HepG2 (cell line): ENCODE results near the gene GABBR2. TPM values are rescaled to one million over a fixed set of nuclear protein-coding genes. Genes with fewer than 3 reads are reported as not detected.
A peak's percentile ranks its signal among the peaks of the same experiment; 100 is the strongest.

Experiments used
- ATAC-seq: fragments of 200-7000 bp; cut with Tn5 transposase; 3 replicates; pipeline ENCODE4 v1.9.1; 2020; ENCODE audit warnings: mild to moderate bottlenecking, moderate library complexity
- BruUV-seq: library from RNA; stranded (reverse); fragments of 400-500 nt; replicated peaks from 2 replicates; lab custom pipeline; 2021; lab: Mats Ljungman, UMichigan
- CTCF ChIA-PET: fragments of 300-600 bp; formaldehyde crosslinking; extraction: SDS; loops from one replicate; lab custom pipeline; 2021; ENCODE audit warnings: low total read pairs, inconsistent platforms, low intra/inter-chr PET ratio; lab: Yijun Ruan, JAX
- POLR2A ChIA-PET: fragments of 350-600 bp; sonication (Branson Sonifier 250); formaldehyde crosslinking; loops from one replicate; lab custom pipeline; 2020; ENCODE audit warnings: antibody characterized with exemption, inconsistent platforms; lab: Yijun Ruan, JAX
- DNase-seq: peaks from one replicate; pipeline ENCODE4 v3.0.0-alpha.2; 2015; ENCODE audit warnings: low spot score
- FAIRE-seq: peaks from 3 replicates; lab custom pipeline; 2011; peaks lifted over from hg19 to GRCh38; lab: Jason Lieb, UNC
- H2AFZ ChIP-seq: one replicate; pipeline ENCODE4 v1.6.1; 2011; ENCODE audit warnings: low read length, inconsistent platforms
- H3K27ac ChIP-seq: fragments of 300-600 bp; 3 replicates; pipeline ENCODE4 v1.8.0; 2011; ENCODE audit warnings: mixed run types, mild to moderate bottlenecking, mixed read lengths, low read length, inconsistent platforms; ENCODE audit not compliant: insufficient read depth; ENCODE audit errors: extremely low read length
- H3K27me3 ChIP-seq, 2 experiments: fragments of 200-600 bp in 1 of 2; 2 replicates in 1 of 2; 3 replicates in 1 of 2; pipeline versions ENCODE4 v1.6.0 to v1.8.0; 2011; ENCODE audit warnings: low read length in 2 of 2, mild to moderate bottlenecking in 2 of 2, moderate library complexity in 2 of 2, inconsistent platforms in 1 of 2; ENCODE audit not compliant: insufficient read depth in 2 of 2, control insufficient read depth in 1 of 2
- H3K36me3 ChIP-seq, 2 experiments: fragments of 200-600 bp in 1 of 2; replicated peaks in 1 of 2; 2 replicates in 1 of 2; 3 replicates in 1 of 2; pipeline versions ENCODE4 v1.5.1 to v1.8.0; 2011; ENCODE audit warnings: low read length in 2 of 2, inconsistent platforms in 1 of 2; ENCODE audit not compliant: insufficient read depth in 2 of 2, control insufficient read depth in 1 of 2
- H3K4me1 ChIP-seq: 2 replicates; pipeline ENCODE4 v1.5.1; 2012; ENCODE audit warnings: low read length, inconsistent platforms; ENCODE audit not compliant: insufficient read depth
- H3K4me2 ChIP-seq: 2 replicates; pipeline ENCODE4 v1.6.0; 2011; ENCODE audit warnings: low read depth, low read length, inconsistent platforms
- H3K4me3 ChIP-seq, 3 experiments: fragments of 200-600 bp in 1 of 3; sonication (generic), shearing (Covaris generic) in 1 of 3; replicated peaks in 1 of 3; 2 replicates each; pipeline ENCODE4 v1.5.1; 2011 to 2016; ENCODE audit warnings: low read length in 3 of 3, inconsistent platforms in 2 of 3, low read depth in 2 of 3, mild to moderate bottlenecking in 2 of 3, control low read depth in 1 of 3, mixed read lengths in 1 of 3; ENCODE audit not compliant: insufficient read depth in 1 of 3
- H3K79me2 ChIP-seq: one replicate; pipeline ENCODE4 v1.6.1; 2011; ENCODE audit warnings: low read length, inconsistent platforms; ENCODE audit not compliant: insufficient read depth
- H3K9ac ChIP-seq: 2 replicates; pipeline ENCODE4 v1.6.0; 2011; ENCODE audit warnings: mild to moderate bottlenecking, low read depth, low read length, inconsistent platforms; ENCODE audit not compliant: insufficient read depth
- H3K9me3 ChIP-seq: 2 replicates; pipeline ENCODE4 v1.5.1; 2012; ENCODE audit warnings: mild to moderate bottlenecking, low read length
- H4K20me1 ChIP-seq: 2 replicates; pipeline ENCODE4 v1.6.0; 2011; ENCODE audit warnings: inconsistent platforms, mild to moderate bottlenecking, low read length, moderate library complexity; ENCODE audit not compliant: insufficient read depth
- ATF7 ChIP-seq, 2 experiments: fragments of 450-650 bp in 1 of 2; sonication (generic) in 1 of 2; formaldehyde crosslinking in 1 of 2; IDR thresholded peaks; 2 replicates each; pipeline versions ENCODE4 v1.4.0 to v1.6.1; 2016 to 2020; ENCODE audit warnings: antibody characterized with exemption in 1 of 2, mild to moderate bottlenecking in 1 of 2, missing genetic modification reagents in 1 of 2
- CBX2 ChIP-seq, 2 experiments: fragments of 200-600 bp in 1 of 2; sonication (generic); formaldehyde crosslinking in 1 of 2; IDR thresholded peaks; 2 replicates each; pipeline versions ENCODE4 v1.7.0 to v1.8.1; 2018 to 2022; ENCODE audit warnings: low read depth in 2 of 2, low read length in 1 of 2, mild to moderate bottlenecking in 1 of 2, missing genetic modification reagents in 1 of 2
- CHD4 ChIP-seq: fragments of 200-600 bp; sonication (generic); IDR thresholded peaks from 2 replicates; pipeline ENCODE4 v1.7.0; 2017; ENCODE audit warnings: mild to moderate bottlenecking, low read length, borderline replicate concordance
- KDM2A ChIP-seq: sonication (generic); formaldehyde crosslinking; IDR thresholded peaks from 2 replicates; pipeline ENCODE4 v1.4.0; 2020; ENCODE audit warnings: low read depth, missing genetic modification reagents, borderline replicate concordance
- MATR3 ChIP-seq: sonication (generic); formaldehyde crosslinking; IDR thresholded peaks from 2 replicates; pipeline ENCODE4 v1.4.0; 2020; ENCODE audit warnings: missing genetic modification reagents
- PRPF4 ChIP-seq: fragments of 200-400 bp; formaldehyde crosslinking; IDR thresholded peaks from 2 replicates; pipeline ENCODE4 v1.6.1; 2016; ENCODE audit warnings: low read length, low read depth; ENCODE audit not compliant: poor library complexity, severe bottlenecking
- RARG ChIP-seq: sonication (generic); formaldehyde crosslinking; IDR thresholded peaks from 2 replicates; pipeline ENCODE4 v1.4.0; 2020; ENCODE audit warnings: low read depth, mild to moderate bottlenecking, missing genetic modification reagents
- YEATS4 ChIP-seq: sonication (generic); formaldehyde crosslinking; IDR thresholded peaks from 2 replicates; pipeline ENCODE4 v1.4.0; 2020; ENCODE audit warnings: missing genetic modification reagents, borderline replicate concordance
- ZNF101 ChIP-seq: sonication (generic); formaldehyde crosslinking; IDR thresholded peaks from 2 replicates; pipeline ENCODE4 v1.4.0; 2020; ENCODE audit warnings: mild to moderate bottlenecking, low read depth, missing genetic modification reagents, borderline replicate concordance
- ZNF737 ChIP-seq: sonication (generic); formaldehyde crosslinking; IDR thresholded peaks from 2 replicates; pipeline ENCODE4 v1.5.0; 2020; ENCODE audit warnings: missing genetic modification reagents, mild to moderate bottlenecking, borderline replicate concordance
- ZZZ3 ChIP-seq: sonication (generic); formaldehyde crosslinking; IDR thresholded peaks from 2 replicates; pipeline ENCODE4 v1.4.0; 2020; ENCODE audit warnings: missing genetic modification reagents, mild to moderate bottlenecking, borderline replicate concordance
- WGBS: methylation state at CpG from one replicate; pipeline ENCODE4 v1.1.6; 2017; ENCODE audit warnings: low lambda C conversion rate; 5-methylcytosine and 5-hydroxymethylcytosine counted together
- in situ Hi-C: cut with HindIII; loops from 2 replicates; pipeline ENCODE4 v1.10.0; 2017; ENCODE audit warnings: low pct_unique_long_range_greater_than_20kb; ENCODE audit not compliant: extremely low pct_ligation_motif_present
- intact Hi-C: fragments of 100-400 bp; cut with micrococcal nuclease; formaldehyde crosslinking; loops from one replicate; pipeline ENCODE4 v1.10.0; 2022; ENCODE audit not compliant: unreplicated experiment
- polyA plus RNA-seq, 8 experiments: library from polyadenylated mRNA; depleted of rRNA in 3 of 8; stranded (reverse) in 7 of 8; unstranded in 1 of 8; fragments of >200 nt; fragmentation: Illumina TruSeq in 4 of 8; extraction: Trizol in 4 of 8; gene quantifications; 2 replicates each; pipeline versions ENCODE4 v1.2.1 to v1.2.3, GENCODE V29; 2011 to 2016; ENCODE audit warnings: low read depth in 4 of 8, missing spikeins in 1 of 8, mixed read lengths in 1 of 8; ENCODE audit not compliant: insufficient read depth in 1 of 8
- total RNA-seq, 5 experiments: library from RNA; depleted of rRNA; stranded (reverse); fragments of >200 nt; fragmentation: Illumina TruSeq; extraction: Trizol; gene quantifications; 2 replicates each; pipeline ENCODE4 v1.2.3, GENCODE V29; 2016; ENCODE audit warnings: low read depth in 1 of 5
- TF ChIP-seq, protein P1 (sequence below): sonication (generic); formaldehyde crosslinking; IDR thresholded peaks from 2 replicates; pipeline ENCODE4 v1.9.0; 2021; ENCODE audit warnings: missing genetic modification reagents, borderline replicate concordance

Gene GABBR2
- total and polyA plus RNA-seq, 2 of the 13 experiments (the other 11 are each of a cell fraction or from before 2014, with no cell fraction given), result 0.02 TPM; not detected in 1

- TF ChIP-seq ZNF101 (CRISPR knock-in tag), result no peak
- no peak for TF ChIP-seq MATR3 (CRISPR knock-in tag)
- TF ChIP-seq CBX2 (IDR thresholded peaks at IDR 0.05; ENCODE audit: low read depth, low read length), result no peak
- TF ChIP-seq CBX2 (CRISPR knock-in tag; IDR thresholded peaks at IDR 0.05; ENCODE audit: low read depth), result no peak
These were observed 278.0 kb downstream of the GABBR2 start (continued) for GRCh38 chr9:98430535-98431292.

- BruUV-seq, result no TSS peak
- FAIRE-seq, result no peak
- Histone ChIP-seq H3K79me2 (no peaks in the 10 kb centered on the region), H3K4me3 (no peak overlapping the region), H3K27me3 (no peaks in the 10 kb centered on the region; a peak in 1 of 5 replicates), H3K27ac (no peak overlapping the region), H3K36me3 (no peaks in the 10 kb centered on the region), H3K9ac (no peak overlapping the region), H3K9me3 (no peaks in the 10 kb centered on the region), H4K20me1 (no peaks in the 10 kb centered on the region), H2AFZ (no peak overlapping the region), H3K4me2 (no peak overlapping the region), H3K4me1 (no peaks in the 10 kb centered on the region)
- intact Hi-C loops (no loop called here), in situ Hi-C loops (no loop called here)
- ChIA-PET CTCF (no interaction called here), POLR2A (no interaction called here)
- WGBS, result 0% methylated on average over 1 of the region's 1 CpG
- no peak for ATAC-seq
- no peak for DNase-seq
- TF ChIP-seq RARG (CRISPR knock-in tag), result no peak
- TF ChIP-seq ZNF737 (CRISPR knock-in tag), result no peak
- no peak for TF ChIP-seq ZZZ3 (CRISPR knock-in tag)
- TF ChIP-seq, protein P1, sequence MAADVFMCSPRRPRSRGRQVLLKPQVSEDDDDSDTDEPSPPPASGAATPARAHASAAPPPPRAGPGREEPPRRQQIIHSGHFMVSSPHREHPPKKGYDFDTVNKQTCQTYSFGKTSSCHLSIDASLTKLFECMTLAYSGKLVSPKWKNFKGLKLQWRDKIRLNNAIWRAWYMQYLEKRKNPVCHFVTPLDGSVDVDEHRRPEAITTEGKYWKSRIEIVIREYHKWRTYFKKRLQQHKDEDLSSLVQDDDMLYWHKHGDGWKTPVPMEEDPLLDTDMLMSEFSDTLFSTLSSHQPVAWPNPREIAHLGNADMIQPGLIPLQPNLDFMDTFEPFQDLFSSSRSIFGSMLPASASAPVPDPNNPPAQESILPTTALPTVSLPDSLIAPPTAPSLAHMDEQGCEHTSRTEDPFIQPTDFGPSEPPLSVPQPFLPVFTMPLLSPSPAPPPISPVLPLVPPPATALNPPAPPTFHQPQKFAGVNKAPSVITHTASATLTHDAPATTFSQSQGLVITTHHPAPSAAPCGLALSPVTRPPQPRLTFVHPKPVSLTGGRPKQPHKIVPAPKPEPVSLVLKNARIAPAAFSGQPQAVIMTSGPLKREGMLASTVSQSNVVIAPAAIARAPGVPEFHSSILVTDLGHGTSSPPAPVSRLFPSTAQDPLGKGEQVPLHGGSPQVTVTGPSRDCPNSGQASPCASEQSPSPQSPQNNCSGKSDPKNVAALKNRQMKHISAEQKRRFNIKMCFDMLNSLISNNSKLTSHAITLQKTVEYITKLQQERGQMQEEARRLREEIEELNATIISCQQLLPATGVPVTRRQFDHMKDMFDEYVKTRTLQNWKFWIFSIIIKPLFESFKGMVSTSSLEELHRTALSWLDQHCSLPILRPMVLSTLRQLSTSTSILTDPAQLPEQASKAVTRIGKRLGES, result no peak
- 0 out of 2 replicates have a peak, but pooled peaks have one; percentile 15 for TF ChIP-seq ATF7 (IDR thresholded peaks at IDR 0.05)
- TF ChIP-seq ATF7 (CRISPR knock-in tag; IDR thresholded peaks at IDR 0.05), result no peak
- no peak for TF ChIP-seq YEATS4 (CRISPR knock-in tag)
- TF ChIP-seq PRPF4, result no peak
- no peak for TF ChIP-seq KDM2A (CRISPR knock-in tag)
- TF ChIP-seq CHD4, result no peak
- TF ChIP-seq, all 625 proteins: peak for 1
These were observed 279.1 kb downstream of the GABBR2 start for GRCh38 chr9:98429613-98430012.
